ENCODE measurements around the gene PIK3R3. TPM values are rescaled to one million over a fixed set of nuclear protein-coding genes. Genes with fewer than 3 reads are reported as not detected.

The PIK3R3 gene
- total RNA-seq, 1 donor from 2014 or later, result 26.9 TPM

DNA sequence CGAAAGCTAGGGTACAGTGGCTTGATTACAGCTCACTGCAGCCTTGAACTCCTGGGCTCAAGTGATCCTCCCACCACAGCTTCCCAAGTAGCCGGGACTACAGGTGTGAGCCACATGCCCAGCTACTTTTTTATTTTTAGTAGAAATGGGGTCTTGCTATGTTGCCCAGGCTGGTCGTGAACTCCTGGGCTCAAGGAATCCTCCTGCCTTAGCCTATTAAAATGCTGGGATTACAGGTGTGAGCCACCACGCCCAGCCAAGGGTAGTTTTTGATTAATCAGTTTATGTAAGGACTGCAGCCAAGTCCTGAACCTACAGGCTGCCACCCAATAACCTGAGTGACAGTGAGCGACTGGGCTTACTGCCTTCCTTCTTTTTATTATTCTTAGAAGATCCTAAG is 88.3 kb downstream of the PIK3R3 start:
- intact Hi-C loops (cut with DNase I), result loop anchor here (10.0 kb wide), 1 partner anchor 81 kb away; no protein-coding TSS in a partner anchor
- ATAC-seq (ENCODE audit: poor library complexity) (no peak), DNase-seq (no peak)

DNA sequence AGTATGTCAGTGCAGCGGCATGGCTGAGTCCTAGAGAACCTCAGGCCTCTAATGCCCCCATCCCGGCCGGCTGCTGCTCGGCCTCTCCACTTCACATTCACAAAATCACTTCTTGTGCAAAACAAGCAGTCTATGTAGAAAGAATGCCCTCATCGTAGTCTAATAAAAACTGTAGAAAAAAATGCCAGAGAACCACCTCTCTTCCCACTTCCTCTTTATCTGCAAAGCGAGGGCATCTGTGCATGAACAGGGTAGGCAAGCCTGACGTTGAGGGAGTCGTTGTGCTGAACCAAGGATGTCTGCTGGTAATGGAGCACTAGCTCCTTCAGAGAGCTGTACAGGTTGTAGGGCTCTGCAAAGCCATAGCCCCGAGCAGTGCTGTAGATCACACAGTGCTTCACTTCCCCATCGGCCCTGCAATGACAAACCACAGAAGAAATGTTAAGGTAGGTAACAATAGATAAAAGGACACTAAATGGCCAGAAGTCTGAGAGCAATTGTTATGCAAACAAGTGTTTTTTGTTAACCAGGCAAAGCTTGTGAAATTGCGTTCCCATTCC is 88.9 kb downstream of the PIK3R3 start:
- DNase-seq (no peak), ATAC-seq (ENCODE audit: poor library complexity) (no peak)
- intact Hi-C loops (cut with DNase I), result loop anchor here (10.0 kb wide), 1 partner anchor 81 kb away; no protein-coding TSS in a partner anchor

DNA sequence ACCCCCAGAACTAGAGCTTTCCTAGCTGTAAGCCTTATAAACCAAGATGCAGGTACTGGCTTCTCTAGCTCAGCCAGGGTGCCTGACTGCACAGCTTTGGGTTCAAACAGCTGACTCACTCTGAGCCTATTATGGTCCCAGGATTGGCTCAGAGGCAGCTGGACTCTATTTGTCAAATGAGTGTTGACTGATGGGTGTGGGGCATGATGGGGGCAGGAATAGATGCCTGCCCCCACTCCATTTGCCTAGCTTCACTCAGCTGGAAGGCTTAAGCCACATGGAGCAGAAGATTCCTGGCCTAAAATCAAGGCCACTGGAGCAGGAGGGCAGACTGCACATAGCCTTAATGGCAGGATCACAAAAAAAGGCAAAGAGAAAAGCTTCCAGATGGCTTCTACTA is 90.5 kb downstream of the PIK3R3 start:
- intact Hi-C loops (cut with DNase I), result loop anchor here (10.0 kb wide), 1 partner anchor 83 kb away; no protein-coding TSS in a partner anchor
- DNase-seq (no peak), ATAC-seq (ENCODE audit: poor library complexity) (peak; percentile 59)

DNA sequence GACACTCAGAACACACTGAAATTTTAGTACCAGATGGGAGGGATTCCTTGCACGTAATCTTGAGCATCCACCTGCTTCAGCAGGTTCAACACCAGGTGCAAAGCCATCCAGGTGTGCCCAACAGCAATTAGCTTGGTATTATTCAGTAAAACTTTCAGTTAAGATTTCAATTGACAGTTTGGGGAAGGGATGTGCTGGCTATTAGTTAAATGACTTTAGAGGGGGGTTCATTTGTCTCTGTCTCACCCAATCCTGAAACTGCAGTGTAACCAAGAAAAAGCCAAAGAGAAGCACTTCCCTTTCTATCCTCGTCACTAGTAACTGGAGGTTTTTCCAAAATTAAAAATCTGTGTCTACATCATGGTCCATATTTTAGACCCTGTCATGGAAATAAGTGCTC is 90.9 kb downstream of the PIK3R3 start:
- intact Hi-C loops (cut with DNase I), result loop anchor here (10.0 kb wide), 1 partner anchor 83 kb away; no protein-coding TSS in a partner anchor
- DNase-seq (no peak), ATAC-seq (ENCODE audit: poor library complexity) (no peak)

DNA sequence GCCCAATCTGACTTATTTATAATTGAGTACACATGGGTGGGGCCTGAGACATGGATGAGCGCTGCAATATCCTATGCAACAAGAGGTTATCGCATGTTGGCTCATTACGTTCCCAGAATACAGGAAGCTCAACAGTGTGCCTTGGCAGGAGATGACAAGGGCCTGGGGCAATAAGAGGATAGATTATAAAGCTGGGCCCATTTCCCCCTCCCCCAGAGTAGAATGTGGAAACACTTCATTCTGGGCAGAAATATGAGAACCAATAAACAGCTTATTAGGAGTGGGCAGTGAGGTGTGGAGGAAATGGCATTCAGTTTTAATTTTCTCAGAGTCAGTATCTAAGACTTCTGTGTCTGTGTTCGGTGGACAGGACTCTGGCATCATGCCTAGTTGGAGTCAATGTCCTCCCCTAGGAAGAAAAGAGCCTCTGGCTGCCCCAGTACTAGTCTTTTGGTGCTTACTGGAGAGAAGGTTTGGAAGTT is 92.8 kb downstream of the PIK3R3 start:
- peak; percentile 25 for ATAC-seq (ENCODE audit: poor library complexity)
- no peak for DNase-seq
- intact Hi-C loops (cut with DNase I), result loop anchor here (10.0 kb wide), 1 partner anchor 85 kb away; no protein-coding TSS in a partner anchor

DNA sequence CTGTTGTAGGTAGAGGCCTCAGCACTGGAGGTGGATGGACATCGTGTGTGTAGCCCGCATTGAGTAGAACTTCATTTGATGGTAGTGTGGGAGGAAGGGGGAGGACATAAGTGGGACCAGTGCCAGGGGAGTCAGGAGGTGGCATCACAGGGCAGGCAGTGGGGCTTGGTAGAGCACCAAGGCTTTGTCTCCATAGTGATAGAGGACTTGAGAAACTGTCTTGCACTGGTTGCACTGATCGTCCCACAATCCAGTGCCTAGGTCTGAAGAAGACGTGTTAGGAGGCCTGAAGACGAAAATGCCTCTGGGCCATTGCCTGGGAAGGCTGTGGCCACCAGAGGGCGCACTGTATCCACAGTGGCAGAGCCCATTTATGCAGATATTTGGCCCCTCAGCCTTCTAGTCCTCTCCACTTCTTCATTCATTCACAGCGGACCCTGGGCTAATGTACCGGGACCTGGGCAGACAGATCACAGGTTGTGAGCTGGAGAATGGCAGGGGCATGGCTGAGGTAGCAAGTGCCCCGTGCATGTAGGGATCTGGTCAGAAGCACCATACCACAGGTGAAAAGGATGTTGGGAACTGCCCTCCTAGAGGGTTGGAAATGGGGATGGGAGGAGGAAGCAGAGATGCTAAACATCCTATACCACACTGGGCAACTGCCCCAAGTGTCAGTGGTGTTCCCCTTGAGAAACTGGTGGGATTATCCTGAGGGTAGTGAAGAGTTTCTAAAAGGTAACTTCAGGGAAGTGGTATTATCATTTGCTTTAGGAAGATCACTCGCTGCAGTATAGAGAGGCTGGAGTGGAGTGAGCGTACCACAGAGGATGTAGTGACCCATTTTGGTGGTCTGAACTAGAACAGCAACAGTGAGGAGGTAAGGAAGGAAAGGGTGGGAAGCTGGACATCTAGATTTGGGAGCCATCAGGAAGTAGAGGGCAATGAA is 95.3 kb downstream of the PIK3R3 start:
- intact Hi-C loops (cut with DNase I), result loop anchor here (2.0 kb wide), 1 partner anchor 142 kb away; no protein-coding TSS in a partner anchor
- ATAC-seq (ENCODE audit: poor library complexity) (peak; percentile 59), DNase-seq (peak; percentile 92)

DNA sequence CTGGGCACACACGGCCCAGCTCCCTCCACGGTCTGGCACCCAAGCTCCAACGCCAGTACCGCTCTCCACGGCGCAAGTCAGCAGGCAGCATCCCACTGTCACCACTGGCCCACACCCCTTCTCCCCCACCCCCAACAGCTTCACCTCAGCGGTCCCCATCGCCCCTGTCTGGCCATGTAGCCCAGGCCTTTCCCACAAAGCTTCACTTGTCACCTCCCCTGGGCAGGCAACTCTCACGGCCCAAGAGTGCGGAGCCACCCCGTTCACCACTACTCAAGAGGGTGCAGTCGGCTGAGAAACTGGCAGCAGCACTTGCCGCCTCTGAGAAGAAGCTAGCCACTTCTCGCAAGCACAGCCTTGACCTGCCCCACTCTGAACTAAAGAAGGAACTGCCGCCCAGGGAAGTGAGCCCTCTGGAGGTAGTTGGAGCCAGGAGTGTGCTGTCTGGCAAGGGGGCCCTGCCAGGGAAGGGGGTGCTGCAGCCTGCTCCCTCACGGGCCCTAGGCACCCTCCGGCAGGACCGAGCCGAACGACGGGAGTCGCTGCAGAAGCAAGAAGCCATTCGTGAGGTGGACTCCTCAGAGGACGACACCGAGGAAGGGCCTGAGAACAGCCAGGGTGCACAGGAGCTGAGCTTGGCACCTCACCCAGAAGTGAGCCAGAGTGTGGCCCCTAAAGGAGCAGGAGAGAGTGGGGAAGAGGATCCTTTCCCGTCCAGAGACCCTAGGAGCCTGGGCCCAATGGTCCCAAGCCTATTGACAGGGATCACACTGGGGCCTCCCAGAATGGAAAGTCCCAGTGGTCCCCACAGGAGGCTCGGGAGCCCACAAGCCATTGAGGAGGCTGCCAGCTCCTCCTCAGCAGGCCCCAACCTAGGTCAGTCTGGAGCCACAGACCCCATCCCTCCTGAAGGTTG is 97.6 kb downstream of the PIK3R3 start:
- peak; percentile 40 for ATAC-seq (ENCODE audit: poor library complexity)
- intact Hi-C loops (cut with DNase I), result no loop called here
- peak; percentile 58 for DNase-seq

DNA sequence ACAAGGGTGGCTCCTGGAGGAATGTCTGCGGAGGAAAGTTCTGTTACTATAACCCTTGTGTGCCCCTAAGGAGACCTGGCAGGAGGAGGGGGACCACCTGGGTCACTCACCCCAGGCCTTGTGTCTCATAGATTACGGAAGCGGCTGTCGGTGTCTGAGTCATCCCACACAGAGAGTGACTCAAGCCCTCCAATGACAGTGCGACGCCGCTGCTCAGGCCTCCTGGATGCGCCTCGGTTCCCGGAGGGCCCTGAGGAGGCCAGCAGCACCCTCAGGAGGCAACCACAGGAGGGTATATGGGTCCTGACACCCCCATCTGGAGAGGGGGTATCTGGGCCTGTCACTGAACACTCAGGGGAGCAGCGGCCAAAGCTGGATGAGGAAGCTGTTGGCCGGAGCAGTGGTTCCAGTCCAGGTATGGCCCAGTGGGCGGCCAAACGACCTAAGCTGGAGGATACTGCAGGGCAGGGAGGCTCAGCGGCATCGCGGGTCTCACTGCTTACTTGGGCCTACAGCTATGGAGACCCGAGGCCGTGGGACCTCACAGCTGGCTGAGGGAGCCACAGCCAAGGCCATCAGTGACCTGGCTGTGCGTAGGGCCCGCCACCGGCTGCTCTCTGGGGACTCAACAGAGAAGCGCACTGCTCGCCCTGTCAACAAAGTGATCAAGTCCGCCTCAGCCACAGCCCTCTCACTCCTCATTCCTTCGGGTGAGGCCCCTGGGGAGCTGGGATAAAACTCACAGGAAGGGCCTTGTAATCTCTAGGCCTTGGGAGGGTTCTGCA is 101.4 kb downstream of the PIK3R3 start:
- ATAC-seq (ENCODE audit: poor library complexity) (no peak), DNase-seq (no peak)
- intact Hi-C loops (cut with DNase I), result no loop called here

DNA sequence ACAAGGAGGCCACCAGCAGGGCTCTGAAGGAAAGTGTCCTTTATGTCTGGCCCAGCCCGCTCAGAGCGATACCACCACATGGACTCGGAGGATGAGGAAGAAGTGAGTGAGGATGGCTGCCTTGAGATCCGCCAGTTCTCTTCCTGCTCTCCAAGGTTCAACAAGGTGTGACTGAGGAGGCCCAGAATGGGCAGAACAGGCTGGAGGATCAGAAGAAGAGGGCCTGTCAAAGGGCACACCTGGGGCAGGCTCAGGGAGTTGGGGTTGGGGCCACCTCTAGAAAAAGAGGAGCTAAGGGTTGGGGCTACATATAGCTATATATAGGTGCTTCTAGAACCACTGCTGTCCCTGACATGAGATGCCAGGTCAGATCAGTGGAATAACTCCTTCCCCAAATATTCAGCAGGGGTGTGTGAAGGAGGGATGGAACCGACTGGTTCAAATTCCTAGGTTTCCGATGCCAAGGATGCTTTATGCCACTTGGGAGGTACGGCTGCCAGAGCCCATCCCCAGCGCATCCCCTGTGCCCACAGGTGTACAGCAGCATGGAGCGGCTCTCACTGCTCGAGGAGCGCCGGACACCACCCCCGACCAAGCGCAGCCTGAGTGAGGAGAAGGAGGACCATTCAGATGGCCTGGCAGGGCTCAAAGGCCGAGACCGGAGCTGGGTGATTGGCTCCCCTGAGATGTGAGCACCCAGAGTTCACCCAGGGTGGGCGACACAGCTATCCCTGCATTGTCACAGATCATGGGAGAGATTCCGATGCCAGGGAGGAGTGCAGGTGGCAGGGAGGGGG is 102.2 kb downstream of the PIK3R3 start:
- ATAC-seq (ENCODE audit: poor library complexity), result no peak
- intact Hi-C loops (cut with DNase I), result no loop called here
- DNase-seq, result no peak

DNA sequence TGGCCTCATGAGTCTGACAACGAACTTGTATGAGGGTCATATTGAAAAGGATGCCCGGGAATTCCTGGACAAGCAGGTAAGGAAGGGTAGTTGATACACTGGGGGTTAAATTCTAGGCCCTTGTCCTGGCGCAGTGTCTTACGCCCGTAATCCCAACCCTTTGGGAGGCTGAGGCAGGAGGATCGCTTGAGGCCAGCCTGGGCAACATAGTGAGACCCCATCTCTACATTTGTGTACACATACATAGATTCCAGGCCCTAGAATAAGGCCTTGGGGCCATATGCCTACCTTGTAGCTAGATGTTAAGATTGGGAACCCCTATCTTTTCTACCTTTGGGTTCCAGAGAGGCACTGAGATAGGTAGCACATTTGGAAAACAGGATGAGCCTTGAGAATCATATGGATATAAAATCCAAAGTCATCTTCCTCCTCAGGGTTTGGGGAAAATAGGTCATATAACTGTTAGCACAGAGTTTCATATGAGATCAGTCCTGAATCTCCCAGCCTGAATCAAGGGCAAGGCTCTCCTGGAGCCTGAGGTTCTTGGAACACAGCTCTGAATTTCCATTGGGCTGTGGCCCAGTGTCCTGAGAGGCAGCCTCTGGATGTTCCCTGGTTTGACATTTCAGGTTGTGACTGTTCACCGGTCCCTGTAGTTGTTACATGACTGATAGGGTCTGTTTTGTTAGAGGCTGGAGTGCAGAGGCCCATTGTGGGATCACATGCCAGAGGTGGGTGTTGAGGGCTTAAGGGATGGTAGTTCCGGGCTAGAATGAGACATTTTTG is 104.4 kb downstream of the PIK3R3 start:
- DNase-seq, result peak; percentile 50
- intact Hi-C loops (cut with DNase I), result no loop called here
- peak; percentile 77 for ATAC-seq (ENCODE audit: poor library complexity)

DNA sequence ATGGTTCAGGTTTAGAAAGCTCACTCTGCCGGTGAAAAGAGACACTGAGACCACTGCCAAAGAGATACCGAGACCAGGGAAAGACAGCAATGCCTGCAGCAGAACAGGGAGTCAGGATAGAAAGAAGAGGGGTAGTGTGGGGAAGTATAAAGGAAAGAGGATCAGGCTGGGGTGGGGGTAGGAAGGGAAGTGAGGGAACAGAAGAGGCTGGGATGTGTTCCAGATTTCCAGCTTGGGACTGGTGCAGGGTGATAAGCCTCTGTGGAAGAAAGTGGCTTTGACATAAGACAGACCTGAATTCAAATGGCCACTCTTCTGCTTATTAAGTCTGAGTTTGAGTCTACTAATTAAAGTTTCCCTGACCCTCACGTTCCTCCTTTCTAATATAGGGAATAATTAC is 105.9 kb downstream of the PIK3R3 start:
- ATAC-seq (ENCODE audit: poor library complexity), result peak; percentile 79
- intact Hi-C loops (cut with DNase I), result no loop called here
- no peak for DNase-seq

DNA sequence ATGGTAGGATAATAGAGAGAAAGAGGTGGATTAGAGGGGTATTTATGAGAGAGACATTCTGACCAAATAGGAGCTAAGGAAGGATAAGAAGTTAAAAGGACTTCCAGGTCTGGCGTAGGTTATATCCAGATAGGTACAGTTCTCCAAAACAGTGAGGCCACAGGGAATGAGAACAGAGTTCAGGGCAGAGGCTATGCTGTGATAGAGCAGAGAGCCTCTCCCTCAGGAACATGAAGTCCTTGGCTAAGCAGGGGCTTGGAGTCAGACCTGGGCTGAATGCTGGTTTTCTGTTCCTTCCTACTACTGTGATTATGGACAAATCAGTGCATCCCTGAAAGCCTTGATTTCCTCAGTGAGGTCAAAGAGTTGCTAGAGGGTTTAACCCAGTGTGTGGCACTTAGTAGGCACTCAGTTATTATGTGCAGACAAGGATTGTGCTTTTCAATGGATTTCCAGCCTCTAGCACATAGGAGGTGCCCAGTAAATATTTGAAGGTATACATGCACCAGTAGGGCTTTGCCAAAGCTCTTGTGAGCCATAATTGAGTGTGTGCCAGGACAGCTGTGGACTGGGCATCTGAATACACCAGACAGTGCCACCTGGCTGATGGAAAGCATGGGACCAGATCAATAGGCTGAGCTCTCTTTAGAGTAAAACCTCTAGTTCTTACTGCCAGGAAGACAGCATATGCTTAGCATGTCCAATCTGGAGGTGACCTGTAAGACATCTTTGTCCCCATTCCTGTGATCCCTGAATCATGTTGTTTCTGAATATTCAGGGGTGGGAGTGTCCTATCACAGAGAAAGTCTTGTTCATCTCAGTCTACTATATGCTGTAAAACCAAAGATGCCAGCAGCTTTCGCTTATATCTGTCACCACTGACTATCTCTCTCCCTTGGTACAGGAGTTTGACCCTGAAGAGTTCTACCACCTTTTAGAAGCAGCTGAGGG is 111.1 kb downstream of the PIK3R3 start:
- peak; percentile 55 for ATAC-seq (ENCODE audit: poor library complexity)
- no peak for DNase-seq
- intact Hi-C loops (cut with DNase I), result no loop called here

DNA sequence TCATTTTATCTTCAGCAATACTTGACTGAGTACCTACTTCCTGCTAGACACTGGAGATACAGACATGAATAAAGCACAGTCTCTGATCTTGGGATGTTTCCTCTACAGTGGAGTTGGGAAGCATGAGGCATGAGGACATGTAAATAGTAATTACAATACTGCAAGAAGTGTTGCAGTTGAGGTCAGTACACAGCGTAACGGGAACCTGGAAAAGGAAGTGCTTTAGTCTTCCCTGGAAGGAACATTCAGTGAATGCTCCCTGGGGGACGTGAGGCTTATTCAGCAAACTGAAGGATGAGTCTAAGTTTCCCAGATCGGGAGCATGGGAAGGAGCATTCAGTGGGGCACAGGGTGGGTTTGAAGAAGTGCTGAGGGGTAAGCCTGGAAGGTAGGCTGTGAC is 112.4 kb downstream of the PIK3R3 start:
- intact Hi-C loops (cut with DNase I), result no loop called here
- DNase-seq (no peak), ATAC-seq (ENCODE audit: poor library complexity) (no peak)

DNA sequence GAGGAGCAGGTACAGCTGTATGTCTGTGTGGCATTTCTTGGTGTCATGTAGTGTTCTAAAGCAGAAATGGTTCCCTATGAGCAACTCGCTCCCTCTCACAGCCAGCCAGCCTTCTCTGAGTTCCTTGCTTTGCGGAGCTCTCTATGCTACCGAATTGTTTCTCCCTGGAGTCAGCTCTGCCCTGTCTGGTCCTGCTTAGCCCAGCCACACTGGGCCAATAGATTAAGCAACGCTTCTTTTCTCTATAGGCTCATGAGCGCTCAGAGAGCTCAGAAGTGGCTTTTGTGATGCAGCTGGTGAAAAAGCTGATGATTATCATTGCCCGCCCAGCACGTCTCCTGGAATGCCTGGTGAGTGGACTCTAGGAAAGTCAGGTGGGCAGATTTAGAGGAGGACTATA is 113.1 kb downstream of the PIK3R3 start:
- peak; percentile 16 for ATAC-seq (ENCODE audit: poor library complexity)
- intact Hi-C loops (cut with DNase I), result no loop called here
- no peak for DNase-seq

DNA sequence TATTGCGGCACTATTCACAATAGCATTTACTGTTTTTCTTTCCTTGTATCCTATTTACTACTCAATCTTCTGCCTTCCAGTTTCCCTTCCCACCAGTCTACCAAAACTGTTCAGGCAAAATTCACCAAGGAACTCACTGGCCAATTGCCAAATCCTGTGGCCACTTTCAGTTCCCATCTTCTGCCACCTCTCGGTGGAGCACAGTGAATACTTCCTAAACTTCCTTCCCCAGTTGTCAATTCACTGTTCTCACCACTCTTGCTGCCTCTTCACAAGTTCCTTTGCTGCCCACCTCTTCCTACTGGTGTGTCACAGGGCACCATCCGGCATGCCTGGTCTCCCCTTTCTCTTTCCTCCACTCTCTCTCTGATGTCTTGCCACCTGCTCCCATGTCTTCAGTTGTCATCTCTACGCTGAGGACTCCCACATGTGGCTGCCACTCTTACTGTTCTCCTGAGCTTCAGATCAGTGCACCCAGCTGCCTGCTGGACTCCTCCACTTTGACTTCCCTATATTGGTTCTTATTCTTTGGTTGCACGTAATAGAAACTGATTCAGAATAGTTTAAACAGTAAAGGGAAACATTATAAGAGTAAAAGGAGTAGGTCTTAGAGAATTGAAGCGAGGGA is 114.4 kb downstream of the PIK3R3 start:
- intact Hi-C loops (cut with DNase I), result no loop called here
- DNase-seq, result no peak
- peak; percentile 23 for ATAC-seq (ENCODE audit: poor library complexity)
